HG03108 (cell line): ENCODE measurements around the gene TJP2.
A peak's percentile ranks its signal among the peaks of the same experiment; 100 is the strongest.

Experiments used
- ATAC-seq: cut with Tn5 transposase; IDR thresholded peaks from one replicate; pipeline ENCODE4 v1.9.1; 2021; ENCODE audit warnings: moderate library complexity; ENCODE audit not compliant: unreplicated experiment

TJP2 gene

GRCh38 chr9:69173891-69174615, at the start of gene TJP2:
Gene TJP2 (plus strand): TSS chr9:69174277. CDS start chr9:69174373, 96 bp downstream.
- peak; percentile 38 for ATAC-seq

DNA sequence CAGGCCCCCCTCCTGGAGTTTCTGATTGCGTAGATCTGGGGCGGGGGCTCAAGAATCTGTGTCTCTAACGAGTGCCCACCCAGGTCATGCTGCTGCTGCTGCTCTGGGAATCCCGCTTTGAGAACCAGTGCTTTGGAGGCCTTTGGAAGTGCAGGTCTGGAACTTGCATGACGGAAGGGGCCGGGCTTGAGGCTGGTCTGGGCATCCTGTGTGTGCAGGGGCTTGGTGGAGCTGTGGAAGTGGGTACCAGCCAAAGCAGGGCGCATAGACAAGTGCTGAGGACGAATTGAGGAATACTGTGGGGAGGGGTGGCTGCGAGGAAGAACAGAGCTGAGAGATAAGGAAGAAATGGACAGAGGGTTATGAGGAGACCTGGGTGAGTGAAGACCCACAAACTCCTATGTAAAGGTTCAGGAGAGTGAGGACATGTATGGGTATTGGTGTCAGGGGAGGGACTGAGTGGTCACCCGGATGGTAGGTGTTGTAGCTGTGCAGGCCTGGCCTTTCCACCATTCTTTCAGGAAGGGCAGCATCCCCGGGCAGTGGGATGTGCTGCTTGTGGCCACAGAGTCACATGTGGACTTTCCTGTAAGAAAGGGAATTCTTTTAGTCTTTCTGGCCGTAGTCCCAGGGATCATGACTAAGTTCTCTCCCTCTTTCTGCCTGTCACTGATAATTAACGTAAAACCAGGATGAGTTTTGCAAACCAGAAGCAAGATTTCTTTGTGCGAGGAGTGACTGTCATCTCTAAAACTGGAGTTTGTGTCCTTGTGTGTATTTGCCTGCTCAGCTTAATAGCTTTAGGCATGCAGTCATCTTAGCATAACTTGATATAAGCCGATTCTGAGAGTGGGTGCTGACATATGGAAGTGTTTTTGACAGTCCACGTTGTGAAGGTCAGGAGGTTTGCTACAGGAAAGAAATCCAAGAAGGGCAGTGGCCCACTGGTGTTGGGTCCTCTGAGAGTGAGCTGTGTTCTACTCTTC, 43.3 kb upstream of the TJP2 start:
- ATAC-seq: no peak

GRCh38 chr9:69131682-69132081, 42.4 kb upstream of the TJP2 start:
- no peak for ATAC-seq

GRCh38 chr9:69132361-69132760, 41.7 kb upstream of the TJP2 start:
- no peak for ATAC-seq

GRCh38 chr9:69134412-69134811, 39.7 kb upstream of the TJP2 start:
- no peak for ATAC-seq

DNA sequence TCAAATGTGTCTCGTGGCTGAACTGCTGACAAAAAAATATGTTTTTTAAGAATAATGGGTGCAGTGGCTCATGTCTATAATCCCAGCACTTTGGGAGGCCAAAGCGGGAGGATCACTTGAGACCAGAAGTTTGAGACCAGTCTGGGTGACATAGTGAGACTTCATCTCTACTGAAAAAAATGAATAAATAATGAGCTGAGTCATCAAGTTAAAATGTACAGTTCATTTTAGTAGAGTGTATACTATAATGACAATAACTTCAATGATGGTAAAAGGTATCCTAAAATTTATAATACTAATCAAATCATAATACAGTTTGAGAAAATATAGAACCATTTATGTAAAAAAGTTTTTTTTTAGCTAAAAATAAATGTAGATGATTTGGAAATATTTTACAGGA, 37.9 kb upstream of the TJP2 start:
- no peak for ATAC-seq

DNA sequence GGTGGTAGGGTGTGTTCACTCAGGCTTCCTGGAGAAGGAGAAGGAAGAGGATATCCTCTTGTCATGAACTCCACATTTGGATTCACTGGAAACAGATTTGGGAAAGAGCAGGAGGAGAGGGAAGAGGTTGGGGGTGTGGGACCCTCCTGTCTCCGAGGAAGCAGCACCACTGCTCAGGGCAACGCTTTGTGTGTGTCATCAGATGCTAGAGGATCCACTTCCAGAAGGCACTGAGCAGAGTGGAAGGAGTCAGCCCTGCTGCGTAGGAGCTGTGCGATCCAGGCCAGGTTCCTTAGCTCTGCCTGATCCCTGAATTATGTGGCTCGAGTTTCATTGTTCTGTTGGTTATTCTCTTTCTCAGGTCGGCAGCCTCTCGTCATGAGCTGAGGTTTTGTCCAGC, 37.3 kb upstream of the TJP2 start:
- ATAC-seq: no peak

GRCh38 chr9:69137311-69137710, 36.8 kb upstream of the TJP2 start:
- ATAC-seq: no peak

GRCh38 chr9:69139596-69139995, 34.5 kb upstream of the TJP2 start:
- no peak for ATAC-seq

- ATAC-seq: no peak
Measured at GRCh38 chr9:69140123-69140735, 33.8 kb upstream of the TJP2 start.

GRCh38 chr9:69141851-69142250, 32.2 kb upstream of the TJP2 start:
- ATAC-seq: no peak

DNA sequence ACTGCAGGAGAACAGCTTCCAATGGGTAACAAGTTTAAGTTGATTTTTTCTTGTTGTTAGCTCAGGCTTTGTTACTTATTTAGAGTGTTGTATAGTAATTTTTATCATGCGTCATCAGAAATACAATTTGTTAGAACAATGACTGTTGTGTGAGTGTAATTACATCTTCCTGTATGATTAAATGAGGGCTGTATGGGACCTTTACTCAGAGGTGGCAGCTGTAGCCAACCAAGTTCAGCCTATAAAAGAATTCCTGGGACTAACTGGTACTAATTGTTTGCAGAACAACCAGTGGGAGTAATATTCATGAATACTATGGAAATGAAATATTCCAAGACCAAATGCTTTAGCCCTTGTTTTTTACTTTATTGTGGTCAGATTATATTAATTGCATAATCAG, 30.8 kb upstream of the TJP2 start:
- ATAC-seq: no peak

DNA sequence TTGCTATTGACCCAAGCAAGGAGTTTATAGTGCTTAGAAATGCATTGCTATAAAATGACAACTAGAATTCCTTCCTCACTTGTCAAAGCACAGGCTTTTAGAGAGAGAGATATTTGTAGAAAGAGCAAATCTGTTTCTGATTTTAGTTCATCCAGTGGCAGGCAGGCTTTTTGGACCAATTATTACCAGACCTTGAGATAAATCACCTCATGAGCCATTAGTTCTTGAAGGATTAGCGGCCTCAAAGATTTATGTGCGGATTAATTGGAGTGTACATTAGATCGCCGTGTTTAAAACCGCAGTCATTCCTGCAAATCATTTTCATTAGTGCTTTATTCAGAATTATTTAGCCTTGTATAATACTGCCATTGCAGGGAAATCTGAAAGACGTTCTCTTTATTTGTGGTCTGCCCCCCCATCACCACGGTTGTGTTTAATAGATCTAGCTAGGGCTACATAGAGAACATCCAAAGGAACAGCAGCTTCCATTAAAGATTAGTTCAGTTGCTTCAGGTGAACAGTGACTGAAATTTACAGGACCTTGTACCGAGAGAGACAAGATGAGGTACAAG, 28.8 kb upstream of the TJP2 start:
- no peak for ATAC-seq

DNA sequence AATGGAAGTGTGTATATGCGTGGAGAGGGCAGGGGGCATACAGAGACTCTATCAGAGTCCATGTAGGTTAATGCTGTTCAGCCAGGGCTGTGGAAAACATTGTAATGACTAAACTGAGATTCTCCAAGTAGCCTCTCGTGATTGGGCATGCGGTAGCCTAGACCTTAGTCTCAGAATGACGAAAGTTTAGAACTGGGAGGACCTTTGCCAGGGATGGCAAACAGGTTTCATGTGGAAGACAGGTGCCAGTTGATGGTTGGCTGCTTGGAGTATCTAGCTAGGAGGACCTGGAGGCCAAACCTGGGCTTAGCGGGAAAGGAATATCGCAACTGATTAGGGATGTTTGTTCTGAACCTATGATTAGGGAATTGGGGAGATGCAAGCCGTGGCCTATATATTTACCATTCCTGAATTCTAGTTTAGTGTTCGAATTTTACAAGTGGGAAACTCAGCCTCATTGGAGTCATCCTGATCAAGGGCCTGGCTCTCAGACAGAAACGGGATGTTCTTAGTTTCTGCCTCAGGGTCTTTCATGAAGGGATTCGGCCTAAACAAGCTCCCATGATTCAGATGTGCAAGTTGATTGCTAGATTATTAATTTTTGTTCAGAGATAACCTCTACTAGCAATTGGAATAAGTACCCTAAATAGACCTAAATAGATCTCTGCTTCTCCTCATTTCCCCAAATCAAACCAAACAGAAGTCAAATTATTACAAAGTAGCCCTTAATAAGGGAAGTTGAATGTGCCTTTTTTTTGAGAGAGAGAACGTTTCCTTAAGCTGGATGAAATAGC, 26.8 kb upstream of the TJP2 start:
- ATAC-seq: no peak

DNA sequence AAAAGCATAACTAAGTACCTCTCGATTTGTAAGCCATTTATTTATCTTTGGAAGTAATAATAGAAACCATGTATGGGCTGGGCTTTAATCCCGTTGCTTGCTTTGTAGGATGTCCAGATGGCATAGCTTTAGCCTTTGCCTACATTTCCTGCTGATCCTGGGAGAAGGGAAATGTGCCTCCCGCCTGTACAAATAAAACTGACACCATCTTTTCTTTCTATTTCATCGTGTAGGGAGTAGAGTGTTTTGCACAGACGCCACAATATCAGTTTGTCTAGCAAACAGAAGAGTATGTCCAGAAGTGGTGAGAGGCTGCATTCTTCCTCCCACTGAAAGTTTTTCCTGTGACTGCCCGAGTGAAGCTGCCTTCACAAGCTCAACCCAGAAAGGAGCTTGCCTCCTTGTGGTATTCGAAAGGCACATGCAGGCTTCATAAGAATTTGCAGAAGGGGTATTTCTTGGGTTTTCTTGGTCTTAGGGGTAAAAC, 24.7 kb upstream of the TJP2 start:
- ATAC-seq: no peak

DNA sequence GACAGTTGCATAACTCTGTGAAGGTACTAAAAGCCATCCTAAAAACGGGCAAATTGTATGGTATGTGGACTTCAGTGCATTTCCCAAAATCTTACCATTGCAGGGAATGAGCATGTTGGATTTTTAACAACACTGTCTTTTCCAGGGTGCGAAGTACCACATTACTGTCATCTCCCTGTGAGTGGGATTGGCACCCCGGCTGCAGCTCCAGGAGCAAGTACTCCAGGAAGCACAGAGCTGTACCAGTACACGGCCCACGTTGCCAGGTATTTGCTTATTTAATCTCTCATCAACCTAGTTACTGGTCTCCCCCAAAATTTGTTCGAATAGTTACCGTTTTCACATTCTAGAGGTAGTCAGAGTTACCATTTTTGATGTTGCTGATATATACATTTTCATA, 22.6 kb upstream of the TJP2 start:
- no peak for ATAC-seq

DNA sequence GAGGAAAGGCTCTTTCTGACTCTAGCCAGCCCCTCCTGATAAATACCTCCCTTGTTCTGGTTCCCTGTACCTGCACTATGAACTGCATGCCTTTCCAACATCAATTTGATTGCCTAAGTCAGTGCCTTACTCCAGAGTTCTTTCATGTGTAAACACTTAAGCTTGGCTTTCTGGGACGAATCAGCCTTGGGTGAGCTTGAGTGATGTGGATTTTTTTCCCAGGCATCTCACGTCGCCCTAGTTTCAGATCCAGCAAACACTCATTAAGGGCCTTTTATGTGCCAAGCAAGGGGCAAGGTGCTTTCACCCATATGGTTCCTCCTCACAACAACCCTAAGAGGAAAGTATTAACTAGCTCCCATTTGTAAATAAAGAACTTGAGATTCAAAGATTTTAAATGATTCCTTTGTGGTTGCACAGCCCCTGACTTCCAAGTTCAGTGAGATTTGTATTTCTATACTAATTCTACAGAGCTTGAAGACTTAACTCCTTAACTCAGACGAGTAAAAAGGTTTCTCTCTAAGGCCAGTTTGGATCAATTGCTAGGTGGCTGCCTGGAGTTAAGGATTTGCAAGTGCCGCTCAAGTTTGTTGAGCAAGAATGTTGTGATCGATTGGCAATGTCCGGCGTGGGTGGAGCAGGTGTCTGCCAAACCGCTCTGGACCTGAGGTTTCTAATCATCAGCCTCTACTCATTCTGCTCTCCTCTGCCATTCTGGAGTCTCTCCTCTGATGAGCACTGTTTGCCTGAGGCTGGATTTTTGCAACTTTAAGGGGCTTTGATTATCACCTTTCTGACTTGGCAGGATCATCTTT, 20.2 kb upstream of the TJP2 start:
- ATAC-seq: no peak

DNA sequence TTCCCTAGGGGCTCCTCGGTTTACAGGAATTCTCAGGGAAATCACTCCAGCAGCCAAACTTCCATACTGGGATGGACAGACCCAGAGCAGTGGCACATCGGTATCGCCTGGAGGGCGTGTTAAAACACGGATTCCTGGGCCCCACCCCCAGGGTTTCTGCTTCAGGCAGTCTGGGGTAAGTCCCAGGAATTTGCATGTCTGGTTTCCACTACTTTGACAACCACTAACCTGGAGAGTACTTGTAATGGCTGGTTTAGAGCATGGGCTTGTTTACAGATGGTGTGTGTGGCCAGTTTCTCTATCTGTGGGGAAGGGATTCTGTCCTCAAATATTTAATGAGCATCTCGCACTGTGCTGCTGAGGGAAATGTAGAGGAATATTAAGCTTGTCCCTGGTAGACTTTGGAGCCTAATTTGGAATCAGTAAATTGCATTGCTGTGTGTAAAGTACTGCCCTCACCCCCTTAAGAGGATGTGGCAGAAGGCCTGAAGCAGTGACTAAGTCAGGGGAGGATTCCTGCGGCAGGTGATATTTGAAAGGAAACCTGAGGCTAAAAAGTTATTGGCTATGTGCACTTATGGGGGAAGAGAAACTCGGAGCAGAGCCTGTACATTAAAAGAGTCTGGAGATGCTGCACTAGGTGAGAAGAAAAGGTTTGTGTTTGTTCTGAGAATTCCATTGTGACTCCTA, 18.6 kb upstream of the TJP2 start:
- peak; percentile 92 for ATAC-seq
